ENCODE measurements around the gene TMCO1.
"Not testable (repeated sequence)": the region's sequence is repeated elsewhere in the genome, so short reads cannot be mapped to it uniquely, and the experiment has no call there.

GRCh38 chr1:165744913-165745312 is 23.8 kb downstream of the TMCO1 start:
- not testable (repeated sequence) for TF ChIP-seq CTCF (conservative IDR thresholded peaks at IDR 0.05; ENCODE audit: low read depth, low read length); EZH2 (IDR thresholded peaks at IDR 0.05; ENCODE audit: low read length, unreplicated experiment)

Measured in PC-3 (cell line).